ENCODE measurements around the gene COL6A1. TPM values are rescaled to one million over a fixed set of nuclear protein-coding genes. Genes with fewer than 3 reads are reported as not detected.

Gene COL6A1
- total RNA-seq, 1 donor from 2014 or later = 148 TPM

DNA sequence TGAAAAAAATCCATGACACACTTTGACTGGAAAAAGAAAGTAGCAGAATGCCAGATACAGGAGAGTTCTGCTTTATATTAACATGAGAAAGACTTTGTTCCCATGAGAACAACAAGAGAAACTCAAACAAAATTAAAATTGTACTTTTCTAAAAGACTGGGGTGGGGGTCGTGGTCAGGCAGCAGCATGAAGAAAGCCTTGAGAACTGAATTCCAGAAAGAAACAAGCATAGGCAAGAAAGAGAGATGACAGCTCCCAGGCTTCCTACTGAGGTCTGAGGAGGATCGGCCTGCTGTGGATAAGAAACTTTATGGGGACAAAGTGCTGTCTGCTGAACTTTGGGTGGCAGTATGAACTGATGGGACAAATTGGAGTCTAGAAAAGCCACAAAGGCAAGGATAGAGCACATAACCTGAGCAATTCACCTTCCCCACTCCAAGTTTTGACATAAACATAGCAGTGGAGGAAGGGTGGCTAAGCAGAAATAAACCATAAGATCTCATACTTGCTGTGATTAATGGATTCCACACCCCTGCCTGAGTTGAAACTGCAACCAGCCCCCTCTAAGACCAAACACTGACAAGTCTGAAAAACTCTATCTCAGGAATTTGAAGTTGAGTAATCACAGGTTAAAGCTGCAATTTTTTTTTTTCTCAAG lies 43.7 kb downstream of the COL6A1 start:
- TF ChIP-seq, protein P1, sequence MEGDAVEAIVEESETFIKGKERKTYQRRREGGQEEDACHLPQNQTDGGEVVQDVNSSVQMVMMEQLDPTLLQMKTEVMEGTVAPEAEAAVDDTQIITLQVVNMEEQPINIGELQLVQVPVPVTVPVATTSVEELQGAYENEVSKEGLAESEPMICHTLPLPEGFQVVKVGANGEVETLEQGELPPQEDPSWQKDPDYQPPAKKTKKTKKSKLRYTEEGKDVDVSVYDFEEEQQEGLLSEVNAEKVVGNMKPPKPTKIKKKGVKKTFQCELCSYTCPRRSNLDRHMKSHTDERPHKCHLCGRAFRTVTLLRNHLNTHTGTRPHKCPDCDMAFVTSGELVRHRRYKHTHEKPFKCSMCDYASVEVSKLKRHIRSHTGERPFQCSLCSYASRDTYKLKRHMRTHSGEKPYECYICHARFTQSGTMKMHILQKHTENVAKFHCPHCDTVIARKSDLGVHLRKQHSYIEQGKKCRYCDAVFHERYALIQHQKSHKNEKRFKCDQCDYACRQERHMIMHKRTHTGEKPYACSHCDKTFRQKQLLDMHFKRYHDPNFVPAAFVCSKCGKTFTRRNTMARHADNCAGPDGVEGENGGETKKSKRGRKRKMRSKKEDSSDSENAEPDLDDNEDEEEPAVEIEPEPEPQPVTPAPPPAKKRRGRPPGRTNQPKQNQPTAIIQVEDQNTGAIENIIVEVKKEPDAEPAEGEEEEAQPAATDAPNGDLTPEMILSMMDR (IDR thresholded peaks at IDR 0.05) = no peak
- Histone ChIP-seq H3K4me3 (no peak overlapping the region), H3K4me1 (peaks cover 7% of the 10 kb centered on the region), H3K27me3 (ENCODE audit: low read depth) (peaks cover 4% of the 10 kb centered on the region), H3K27ac (no peak overlapping the region), H3K36me3 (no peaks in the 10 kb centered on the region), H3K9me3 (peaks cover 7% of the 10 kb centered on the region)
- intact Hi-C loops (cut with DNase I) = no loop called here
- no peak for ATAC-seq
- no peak for DNase-seq

DNA sequence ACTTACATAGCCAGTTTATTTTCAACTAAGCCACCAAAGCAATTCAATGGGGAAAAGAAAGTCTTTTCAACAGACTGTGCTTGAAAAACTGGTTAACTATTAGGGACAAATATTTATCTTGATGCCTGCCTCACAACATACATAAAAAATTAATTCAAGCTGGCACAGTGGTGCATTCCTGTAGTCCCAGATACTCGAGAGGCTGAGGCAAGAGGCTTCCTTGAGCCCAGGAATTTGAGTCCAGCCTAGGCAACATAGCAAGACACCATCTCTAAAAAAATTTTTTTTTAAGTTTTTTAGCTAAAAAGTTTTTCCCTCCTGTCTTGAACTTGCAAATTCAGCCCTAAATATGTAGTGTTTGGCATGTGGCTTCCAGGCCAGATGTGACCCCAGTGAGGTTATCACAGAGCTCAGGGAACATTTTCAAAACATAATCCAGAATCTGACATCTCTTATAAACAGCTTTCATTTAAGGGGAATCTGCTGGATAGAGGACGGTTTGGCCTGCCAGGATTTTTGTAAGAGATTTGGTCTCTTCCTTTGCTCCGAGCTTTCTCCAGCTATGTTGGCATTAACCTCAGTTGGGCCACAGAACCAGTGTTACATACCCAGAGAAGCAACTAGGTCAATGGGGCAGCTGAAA lies 46.4 kb downstream of the COL6A1 start:
- Histone ChIP-seq H3K27ac (peak overlapping the region; percentile 34), H3K9me3 (peaks cover 8% of the 10 kb centered on the region), H3K36me3 (no peaks in the 10 kb centered on the region), H3K4me3 (no peak overlapping the region), H3K27me3 (ENCODE audit: low read depth) (no peaks in the 10 kb centered on the region), H3K4me1 (no peaks in the 10 kb centered on the region)
- TF ChIP-seq, protein P1 (IDR thresholded peaks at IDR 0.05) = no peak
- ATAC-seq (peak; percentile 43 to 69), DNase-seq (no peak)
- intact Hi-C loops (cut with DNase I) = no loop called here

DNA sequence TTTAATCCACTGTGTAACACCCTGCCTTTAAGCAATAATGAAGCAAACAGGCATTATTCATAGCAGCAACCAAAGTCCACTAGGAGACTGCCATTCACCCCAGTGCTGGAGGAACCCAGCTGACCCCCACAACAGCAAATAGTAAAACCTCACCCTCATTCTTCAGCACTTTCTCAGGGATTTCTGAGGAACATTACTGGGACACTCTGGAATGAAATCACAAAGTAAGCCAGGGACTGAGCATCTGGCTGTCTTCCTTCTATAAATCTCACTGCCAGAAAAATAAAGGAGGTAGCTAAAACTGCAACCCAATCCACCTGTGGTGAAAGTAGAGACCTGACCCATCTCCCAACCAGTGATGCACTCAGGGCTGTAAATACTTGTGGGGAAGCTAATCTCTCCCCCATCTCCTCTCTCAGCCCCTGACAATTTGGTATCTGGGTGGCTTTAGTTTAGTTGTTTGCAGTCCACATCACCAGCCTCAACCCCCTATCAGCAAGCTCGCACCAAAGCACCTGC lies 47.1 kb downstream of the COL6A1 start:
- TF ChIP-seq, protein P1 (IDR thresholded peaks at IDR 0.05) = no peak
- DNase-seq (no peak), ATAC-seq (peak; percentile 44 to 57)
- H3K4me3 ChIP-seq = no peak overlapping the region
- H3K36me3 ChIP-seq = no peaks in the 10 kb centered on the region
- peaks cover 8% of the 10 kb centered on the region for H3K9me3 ChIP-seq
- intact Hi-C loops (cut with DNase I) = no loop called here
- H3K4me1 ChIP-seq = no peaks in the 10 kb centered on the region
- H3K27me3 ChIP-seq (ENCODE audit: low read depth) = no peaks in the 10 kb centered on the region
- H3K27ac ChIP-seq = peak overlapping the region; percentile 34

DNA sequence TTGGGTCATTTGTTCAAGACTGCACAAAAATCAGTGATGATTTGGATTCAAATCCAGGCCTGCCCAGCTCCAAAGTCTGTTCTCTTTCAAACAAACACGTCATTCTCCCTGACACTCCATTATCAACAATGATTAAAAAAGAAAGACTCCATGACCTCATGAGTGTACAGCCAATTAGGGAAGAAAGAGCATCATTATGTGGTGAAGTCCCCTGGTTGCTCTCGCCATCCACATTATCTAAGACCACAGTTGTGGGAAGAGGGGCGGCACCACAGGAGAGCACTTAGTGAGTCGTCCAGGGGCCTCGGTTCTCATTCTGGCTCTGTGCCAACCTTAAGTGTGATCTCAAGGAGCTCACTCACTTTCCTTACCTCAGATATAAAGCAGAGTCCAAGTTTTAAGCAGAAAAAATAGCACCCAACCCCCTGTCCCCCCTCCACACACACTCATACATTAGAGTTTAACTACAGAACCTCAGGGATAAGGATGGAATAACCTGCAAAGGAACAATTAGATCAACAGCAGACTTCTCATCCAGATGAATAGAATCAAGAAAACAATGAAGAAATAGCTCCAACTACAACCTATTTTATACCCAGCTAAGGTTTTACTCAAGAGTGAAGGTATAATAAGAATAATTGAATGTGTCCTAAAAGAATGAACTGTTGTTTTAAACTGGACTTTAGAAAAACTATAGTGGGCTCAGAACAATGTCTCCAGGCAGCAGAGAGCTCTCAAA lies 47.8 kb downstream of the COL6A1 start:
- H3K9me3 ChIP-seq = peaks cover 8% of the 10 kb centered on the region
- peak; percentile 46 to 73 for ATAC-seq
- H3K27ac ChIP-seq = peak overlapping the region; percentile 34
- H3K4me1 ChIP-seq = no peaks in the 10 kb centered on the region
- H3K36me3 ChIP-seq = no peaks in the 10 kb centered on the region
- no peak for DNase-seq
- intact Hi-C loops (cut with DNase I) = no loop called here
- H3K4me3 ChIP-seq = no peak overlapping the region
- TF ChIP-seq, protein P1 (IDR thresholded peaks at IDR 0.05) = no peak
- H3K27me3 ChIP-seq (ENCODE audit: low read depth) = no peaks in the 10 kb centered on the region

DNA sequence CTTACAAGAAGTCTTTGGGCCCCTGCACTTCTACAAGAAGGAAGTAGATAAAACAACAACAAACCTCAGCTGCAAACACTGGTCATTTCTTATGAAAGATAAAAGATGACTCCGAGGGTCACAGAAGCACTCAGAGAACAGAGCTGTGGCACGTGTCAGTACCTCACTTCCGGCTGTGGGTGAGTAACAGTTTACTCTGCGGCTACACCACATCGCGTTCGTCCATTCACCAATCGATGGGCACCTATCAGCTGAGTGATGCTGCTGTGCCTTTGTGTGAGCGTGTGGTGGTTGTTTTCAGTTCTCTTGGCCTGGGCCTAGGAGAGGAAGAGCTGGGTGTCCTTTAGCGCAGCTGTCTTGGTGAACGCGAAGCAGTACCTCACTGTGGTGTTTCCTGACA lies 49.9 kb downstream of the COL6A1 start:
- no peak overlapping the region for H3K27ac ChIP-seq
- TF ChIP-seq, protein P1 (IDR thresholded peaks at IDR 0.05) = no peak
- ATAC-seq (no peak), DNase-seq (no peak)
- no peaks in the 10 kb centered on the region for H3K36me3 ChIP-seq
- peaks cover 7% of the 10 kb centered on the region for H3K4me1 ChIP-seq
- intact Hi-C loops (cut with DNase I) = no loop called here
- no peaks in the 10 kb centered on the region for H3K27me3 ChIP-seq (ENCODE audit: low read depth)
- no peak overlapping the region for H3K4me3 ChIP-seq
- H3K9me3 ChIP-seq = peaks cover 8% of the 10 kb centered on the region

All from lower lobe of right lung (tissue), 2 donors.